H1 (cell line): ENCODE measurements around the gene KCTD21.

ENCODE experiments used
- CREB1 ChIP-seq: IDR thresholded peaks from 2 replicates; pipeline ENCODE4 v1.6.1; 2012; ENCODE audit warnings: inconsistent platforms
- EP300 ChIP-seq, 2 experiments: IDR thresholded peaks; 1 replicate in 1 of 2; 2 replicates in 1 of 2; pipeline ENCODE4 v1.6.1; 2011 to 2012; ENCODE audit warnings: low read depth in 2 of 2, low read length in 2 of 2, mild to moderate bottlenecking in 2 of 2, borderline replicate concordance in 1 of 2, inconsistent platforms in 1 of 2, moderate library complexity in 1 of 2
- POLR2A ChIP-seq, 2 experiments: IDR thresholded peaks; 1 replicate in 1 of 2; 2 replicates in 1 of 2; pipeline ENCODE4 v1.6.1; 2011; ENCODE audit warnings: low read depth in 2 of 2, low read length in 2 of 2, mild to moderate bottlenecking in 2 of 2; ENCODE audit errors: control extremely low read depth in 1 of 2
- POLR2AphosphoS5 ChIP-seq: IDR thresholded peaks from 2 replicates; pipeline ENCODE4 v1.6.1; 2011; ENCODE audit warnings: low read depth, low read length
- TF ChIP-seq, protein P1 (sequence below), 3 experiments: IDR thresholded peaks; 1 replicate in 2 of 3; 2 replicates in 1 of 3; pipeline versions ENCODE4 v1.5.1 to v1.6.1; 2011; ENCODE audit warnings: low read length in 3 of 3, mild to moderate bottlenecking in 3 of 3, inconsistent platforms in 2 of 3, low read depth in 1 of 3, moderate library complexity in 1 of 3; ENCODE audit not compliant: insufficient read depth in 1 of 3; ENCODE audit errors: control extremely low read depth in 1 of 3

DNA sequence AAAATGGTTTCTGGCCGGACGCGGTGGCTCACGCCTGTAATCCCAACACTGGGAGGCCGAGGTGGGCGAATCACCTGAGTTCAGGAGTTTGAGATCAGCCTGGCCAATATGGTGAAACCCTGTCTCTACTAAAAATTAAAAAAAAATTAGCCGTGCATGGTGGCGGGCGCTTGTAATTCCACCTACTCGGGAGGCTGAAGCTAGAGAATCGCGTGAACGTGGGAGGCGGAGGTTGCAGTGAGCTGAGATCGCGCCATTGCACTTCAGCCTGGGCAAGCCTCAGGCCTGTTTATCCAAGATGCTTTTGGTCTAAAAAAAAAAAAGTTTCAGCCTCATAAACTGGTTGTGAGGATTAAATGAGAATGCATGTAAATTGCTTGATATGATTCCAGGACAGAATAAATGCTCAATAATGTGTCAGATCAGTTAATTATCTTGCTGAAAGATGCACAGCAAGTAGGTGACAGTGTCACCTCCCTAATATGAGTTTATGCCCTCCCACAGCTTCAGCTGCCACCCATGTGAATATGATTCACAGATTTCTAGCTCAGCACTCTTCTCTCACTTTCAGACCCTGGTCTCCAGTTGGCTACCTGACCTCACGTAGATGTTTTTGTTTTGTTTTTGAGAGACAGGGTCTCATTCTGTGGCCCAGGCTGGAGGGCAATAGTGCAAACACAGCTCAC, 47.9 kb downstream of the KCTD21 start:
- TF ChIP-seq, protein P1, sequence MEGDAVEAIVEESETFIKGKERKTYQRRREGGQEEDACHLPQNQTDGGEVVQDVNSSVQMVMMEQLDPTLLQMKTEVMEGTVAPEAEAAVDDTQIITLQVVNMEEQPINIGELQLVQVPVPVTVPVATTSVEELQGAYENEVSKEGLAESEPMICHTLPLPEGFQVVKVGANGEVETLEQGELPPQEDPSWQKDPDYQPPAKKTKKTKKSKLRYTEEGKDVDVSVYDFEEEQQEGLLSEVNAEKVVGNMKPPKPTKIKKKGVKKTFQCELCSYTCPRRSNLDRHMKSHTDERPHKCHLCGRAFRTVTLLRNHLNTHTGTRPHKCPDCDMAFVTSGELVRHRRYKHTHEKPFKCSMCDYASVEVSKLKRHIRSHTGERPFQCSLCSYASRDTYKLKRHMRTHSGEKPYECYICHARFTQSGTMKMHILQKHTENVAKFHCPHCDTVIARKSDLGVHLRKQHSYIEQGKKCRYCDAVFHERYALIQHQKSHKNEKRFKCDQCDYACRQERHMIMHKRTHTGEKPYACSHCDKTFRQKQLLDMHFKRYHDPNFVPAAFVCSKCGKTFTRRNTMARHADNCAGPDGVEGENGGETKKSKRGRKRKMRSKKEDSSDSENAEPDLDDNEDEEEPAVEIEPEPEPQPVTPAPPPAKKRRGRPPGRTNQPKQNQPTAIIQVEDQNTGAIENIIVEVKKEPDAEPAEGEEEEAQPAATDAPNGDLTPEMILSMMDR (IDR thresholded peaks at IDR 0.05; ENCODE audit: control extremely low read depth in 1 of 3, insufficient read depth in 1 of 3, low read depth in 1 of 3, low read length in 3 of 3), result no peak
- no peak for TF ChIP-seq CREB1
- TF ChIP-seq POLR2AphosphoS5, result no peak
- no peak for TF ChIP-seq EP300 (IDR thresholded peaks at IDR 0.05; ENCODE audit: borderline replicate concordance in 1 of 2, low read depth in 2 of 2, low read length in 2 of 2)
- no peak for TF ChIP-seq POLR2A (IDR thresholded peaks at IDR 0.05; ENCODE audit: control extremely low read depth in 1 of 2, low read depth in 2 of 2, low read length in 2 of 2)
